ENCODE measurements around the gene NDUFAF4.
A peak's percentile ranks its signal among the peaks of the same experiment; 100 is the strongest.

The NDUFAF4 gene

DNA sequence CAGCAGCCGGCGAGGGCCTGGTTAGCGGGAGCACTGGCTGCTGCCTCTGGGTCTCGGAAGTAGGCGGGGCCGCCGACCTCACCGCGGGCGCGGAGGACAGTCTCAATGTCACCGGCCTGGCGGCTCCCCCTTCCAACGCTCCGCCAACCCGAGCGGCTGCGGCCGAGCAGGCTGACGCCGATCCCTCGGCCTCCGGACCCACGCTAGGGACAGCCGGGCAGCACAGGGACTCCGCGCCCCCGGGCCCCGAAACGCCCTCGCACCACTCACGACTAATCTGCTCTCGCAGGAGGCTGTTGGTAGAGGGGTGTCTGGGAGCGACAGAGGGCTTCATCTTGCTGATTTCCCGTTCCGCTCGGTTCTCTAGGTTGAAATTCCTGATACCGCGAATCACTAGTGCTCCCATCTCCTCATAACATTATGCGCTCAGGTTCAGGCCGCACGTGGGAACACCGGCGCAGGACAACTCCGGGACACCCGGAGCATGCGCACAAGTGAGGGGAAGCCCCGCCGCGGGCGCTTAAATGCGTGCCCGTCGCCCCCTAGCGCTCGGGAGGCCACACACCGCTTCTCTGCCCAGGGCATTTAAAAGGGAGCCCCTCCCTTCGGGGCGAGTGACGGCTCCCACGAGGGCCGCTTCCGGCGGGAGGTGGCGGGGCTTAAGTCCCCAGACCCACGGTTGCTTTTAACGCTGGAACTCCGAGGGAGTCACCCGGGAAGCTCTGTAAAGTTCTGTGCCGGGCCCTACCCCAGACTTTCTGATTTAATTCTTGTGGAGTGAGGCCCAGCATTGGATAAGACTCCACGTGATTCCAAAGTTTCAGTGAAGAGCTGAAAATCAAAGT is at the start of gene NDUFAF4:
TSS of gene NDUFAF4 (minus strand) at position 496 of the 845 bp plus-strand sequence. CDS start at position 406, 90 bp downstream.
- peak; percentile 82 to 92 for DNase-seq

DNA sequence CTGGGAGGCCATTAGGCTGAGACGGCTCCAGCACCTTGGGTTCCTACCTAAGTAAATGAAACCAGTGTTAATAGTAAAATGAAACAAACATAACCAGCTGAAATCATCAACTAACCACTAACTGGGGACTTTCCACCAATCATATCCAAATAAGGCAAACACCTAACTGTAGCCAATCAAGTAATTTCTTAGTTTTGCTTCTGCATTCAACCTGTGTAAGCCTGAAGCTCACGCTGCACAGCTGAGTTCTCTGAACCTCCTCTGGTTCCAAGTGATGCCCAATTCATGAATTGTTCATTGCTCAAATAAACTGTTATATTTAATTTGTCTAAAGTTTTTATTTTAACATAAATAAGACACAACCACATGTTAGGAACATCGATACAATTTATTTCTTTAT is 49.4 kb upstream of the NDUFAF4 start:
- DNase-seq, result no peak

DNA sequence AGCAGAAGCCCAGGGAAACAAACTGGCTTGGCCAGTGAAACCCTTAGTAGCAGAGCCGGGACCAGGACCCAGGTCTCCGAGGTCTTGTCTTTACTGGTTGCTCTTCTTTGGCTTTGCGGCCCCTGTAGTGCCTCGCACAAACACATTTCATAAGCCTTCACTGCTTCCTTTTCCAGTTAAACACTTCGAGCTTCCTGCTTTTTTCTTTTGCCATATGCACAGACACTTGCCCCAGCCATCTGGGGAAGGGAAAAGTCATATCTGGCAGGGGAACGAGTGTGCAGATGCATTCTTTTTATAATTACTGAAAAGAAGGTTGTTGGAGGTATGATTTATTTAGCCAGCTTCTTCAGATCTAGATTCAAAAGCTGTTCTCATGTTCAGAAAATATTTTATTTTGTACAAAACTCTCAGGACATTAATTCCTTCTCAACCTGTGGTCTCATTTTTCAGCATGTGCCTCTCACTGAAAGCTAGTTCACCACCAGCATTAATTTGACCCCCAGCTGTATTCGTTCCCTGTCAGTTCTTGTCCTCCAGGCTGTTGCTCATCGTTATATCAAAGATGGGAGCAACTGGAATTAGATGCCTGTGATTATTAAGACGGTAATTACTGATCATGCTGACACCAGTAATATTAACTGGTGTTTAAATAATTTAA is 46.0 kb upstream of the NDUFAF4 start:
- DNase-seq, result no peak

DNA sequence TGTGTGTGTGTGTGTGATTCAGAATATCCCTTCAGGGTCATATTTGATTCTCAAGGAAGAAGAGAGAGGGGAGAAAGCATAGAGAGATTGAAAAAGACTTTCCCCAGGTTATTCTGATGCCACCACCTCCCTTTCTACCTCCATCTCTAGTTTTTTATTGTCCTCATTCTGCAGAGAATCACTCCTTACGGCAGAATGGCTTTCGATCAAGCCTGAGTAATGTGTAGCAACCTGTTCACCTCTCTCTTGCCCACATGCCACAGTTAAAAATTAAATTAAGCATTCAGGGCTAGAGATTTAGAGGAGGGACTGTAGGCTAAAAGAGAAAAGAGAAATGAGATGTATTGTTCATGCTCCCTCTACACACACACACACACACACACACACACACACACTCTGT is 45.0 kb upstream of the NDUFAF4 start:
- DNase-seq, result no peak

DNA sequence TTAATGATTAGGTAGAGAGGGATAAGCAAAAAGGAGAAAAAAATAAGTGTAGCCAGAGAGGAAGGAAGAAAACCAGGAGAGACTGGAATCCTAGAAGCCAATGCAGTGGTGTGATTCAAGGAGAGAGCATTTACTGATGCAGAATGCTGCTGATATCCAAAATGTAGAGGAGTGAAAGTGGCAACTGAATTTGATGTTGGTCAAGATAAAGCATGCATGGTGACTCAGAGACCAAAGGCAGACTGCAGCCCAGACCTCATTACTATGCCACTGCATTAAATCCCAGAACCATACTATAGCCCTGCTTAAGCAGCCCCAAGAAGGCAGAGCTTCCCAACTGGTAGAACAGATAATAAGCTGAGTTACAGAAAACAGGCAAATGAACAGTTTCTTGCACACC is 42.6 kb upstream of the NDUFAF4 start:
- no peak for DNase-seq

DNA sequence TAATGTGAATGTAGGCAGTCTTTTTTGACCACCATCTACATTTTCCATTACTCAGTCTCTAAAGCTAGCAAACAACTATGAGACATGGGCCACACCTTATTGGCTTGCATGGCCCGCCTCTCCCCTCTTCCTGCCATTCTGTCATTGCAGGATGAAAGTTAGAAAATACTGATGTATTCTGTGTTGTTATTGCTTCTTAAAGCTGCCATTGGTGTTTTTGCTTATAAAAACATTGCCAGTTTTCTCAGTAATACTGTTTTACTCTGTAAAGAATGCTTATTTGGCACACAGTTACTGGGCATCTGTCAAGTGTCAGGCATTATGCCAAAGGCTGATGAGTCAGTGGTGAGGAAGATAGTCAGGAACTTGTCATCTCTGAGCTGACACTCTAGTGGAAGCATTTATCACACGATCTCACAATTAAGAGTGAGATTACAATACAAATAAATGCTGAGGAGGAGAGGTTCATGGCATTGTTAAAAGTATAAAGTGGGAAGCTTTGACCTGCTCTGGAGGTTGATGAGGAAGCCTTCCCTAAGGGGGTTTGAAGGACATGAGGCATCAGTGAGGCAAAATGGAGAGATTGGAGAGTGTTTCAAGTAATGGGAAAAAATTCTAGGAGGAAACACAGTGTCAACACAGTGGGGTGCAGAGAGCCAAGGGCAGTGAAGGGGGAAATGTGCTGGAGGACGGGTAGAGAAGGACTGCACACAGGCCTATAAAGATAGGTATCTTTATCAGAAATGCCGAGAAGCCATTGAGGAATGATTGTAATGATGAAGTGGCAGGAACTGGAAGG is 41.5 kb upstream of the NDUFAF4 start:
- no peak for DNase-seq

DNA sequence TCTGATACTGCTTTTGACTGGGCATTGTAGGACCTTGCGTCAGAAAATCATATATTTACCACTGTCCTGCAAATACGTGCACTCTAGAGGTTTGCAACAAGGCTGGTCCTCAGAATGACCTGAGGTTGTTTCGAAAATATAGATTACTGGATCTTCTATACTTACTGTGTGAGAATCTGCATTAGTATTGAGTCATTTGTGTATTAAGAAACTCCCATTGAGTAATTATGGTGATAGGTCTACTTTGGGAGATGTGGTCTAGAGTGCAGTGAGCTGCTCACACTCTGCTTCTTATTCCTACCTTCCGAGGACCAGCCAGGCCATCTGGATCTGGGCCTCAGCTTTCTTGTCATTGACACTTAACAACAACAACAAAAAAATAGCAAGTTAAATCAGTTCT is 36.4 kb upstream of the NDUFAF4 start:
- no peak for DNase-seq

DNA sequence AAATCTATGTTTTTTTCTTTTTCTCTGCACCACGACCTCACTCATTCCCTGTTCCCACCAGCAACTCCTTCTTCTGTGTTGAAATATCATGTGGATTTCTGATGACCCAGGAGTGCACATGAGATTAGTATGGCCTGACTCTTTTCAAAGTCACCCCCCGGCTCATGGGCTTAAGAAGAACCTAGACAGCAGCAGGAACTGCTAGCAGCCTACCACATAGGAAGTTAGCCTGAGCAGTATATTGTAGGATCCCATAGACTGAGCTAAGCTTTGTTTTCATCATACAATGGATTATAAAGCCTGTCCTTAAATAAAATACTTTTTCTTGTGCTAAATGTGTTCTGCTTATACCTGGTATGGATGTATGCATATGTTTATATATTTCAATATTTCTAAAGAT is 33.5 kb upstream of the NDUFAF4 start:
- DNase-seq, result no peak

DNA sequence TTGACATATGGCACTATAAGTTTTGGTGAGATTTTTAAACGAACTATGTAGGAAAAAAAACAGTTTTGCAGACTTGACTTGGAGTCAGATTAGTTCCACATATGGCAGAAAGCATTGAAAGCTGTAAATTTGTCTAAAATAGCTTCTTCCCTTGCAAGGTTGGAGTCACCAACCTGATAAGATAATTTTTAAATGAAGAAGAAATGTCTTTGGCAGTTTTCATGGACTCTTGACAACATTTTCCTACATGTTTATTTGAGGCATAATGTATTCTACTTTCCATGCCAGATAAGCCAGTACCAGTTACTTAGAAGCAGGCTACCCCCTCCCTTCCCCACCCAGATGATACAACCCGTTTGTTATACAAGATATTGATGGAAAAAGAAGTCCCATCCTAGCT is 32.0 kb upstream of the NDUFAF4 start:
- no peak for DNase-seq

DNA sequence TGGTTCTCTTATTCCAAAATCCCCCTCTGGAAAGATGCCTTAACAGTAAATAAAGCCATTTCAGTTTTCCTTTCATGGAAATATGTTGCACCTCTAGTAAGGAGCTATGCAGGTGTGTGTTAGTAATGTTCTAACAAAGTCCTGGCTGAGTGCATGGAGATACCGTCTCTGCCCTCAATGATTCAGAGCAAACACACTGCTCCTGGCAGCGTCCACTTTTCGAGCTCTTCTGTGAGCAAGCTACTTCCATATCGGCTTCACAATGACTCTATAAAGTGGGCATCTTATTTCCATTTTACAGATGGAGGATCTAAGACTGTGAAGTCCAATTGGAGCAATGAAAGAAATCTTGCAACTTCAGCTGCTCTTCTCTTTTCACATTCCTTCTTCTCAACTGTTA is 30.0 kb upstream of the NDUFAF4 start:
- DNase-seq, result no peak

DNA sequence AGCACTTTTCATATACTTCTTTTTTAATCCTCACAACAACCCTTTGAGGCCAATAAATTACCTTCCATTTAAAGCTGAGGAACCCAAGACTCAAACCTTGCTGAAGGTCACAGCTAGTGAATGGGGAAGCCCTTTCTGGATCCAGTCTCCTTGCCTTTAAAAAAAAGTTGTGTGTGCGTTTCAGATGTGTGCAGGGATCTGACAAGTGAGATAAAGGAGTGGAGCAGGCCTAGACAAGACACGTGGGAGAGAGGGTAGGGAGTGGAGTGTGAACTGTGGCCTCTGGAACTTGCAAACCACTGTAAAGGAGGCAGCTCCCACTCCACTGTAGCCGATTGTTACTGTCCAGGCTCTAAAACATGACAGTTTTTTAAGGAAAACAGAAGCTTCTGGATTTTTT is 28.7 kb upstream of the NDUFAF4 start:
- no peak for DNase-seq

DNA sequence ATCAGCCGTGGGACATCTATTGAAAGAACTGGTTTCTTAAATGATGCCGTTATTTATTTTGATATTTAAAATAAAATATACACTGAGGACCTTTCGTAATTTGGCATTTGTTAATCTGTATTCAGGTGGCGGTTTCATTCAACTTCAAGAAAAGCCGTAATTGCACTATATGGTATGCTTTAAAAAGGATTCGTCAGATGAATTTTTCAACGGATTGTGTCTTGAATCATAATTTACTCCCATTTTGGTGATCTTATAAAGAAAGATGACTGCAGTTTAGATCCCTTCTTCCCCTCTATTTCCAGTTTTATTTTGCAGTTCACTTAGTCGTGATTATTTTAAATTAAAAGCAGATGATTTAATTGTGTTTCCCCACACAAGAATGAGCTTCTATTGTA is 27.6 kb upstream of the NDUFAF4 start:
- no peak for DNase-seq

DNA sequence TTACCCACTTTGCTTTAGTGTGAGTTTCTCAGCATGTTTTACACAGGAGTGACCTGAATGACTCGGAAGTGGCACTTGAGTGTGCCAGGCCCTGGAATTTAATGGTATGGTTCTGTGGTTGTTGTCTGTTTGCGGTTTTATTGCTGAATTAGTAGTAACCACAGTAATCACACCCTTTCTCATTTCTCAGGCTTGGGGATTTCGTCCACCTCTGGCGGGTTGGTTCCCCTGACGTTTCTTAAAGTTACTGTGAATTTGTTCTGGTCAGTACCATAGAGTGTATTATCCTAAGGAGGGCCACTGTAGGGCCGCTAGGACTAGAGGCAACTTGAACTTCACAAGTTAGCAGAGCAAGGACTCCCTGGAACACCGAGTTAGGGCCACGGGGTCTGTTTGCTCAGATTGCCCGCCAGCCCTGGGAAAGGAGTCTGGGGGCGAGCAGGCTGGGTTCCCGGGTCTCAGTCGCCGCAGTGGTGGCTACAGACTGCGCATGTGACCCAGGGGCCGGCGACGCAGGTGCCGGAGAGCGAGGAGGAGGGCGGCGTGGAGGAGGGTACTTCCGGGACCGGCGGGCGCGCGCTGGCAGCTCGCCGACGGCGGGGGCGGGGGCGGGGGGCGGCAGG is 26.3 kb upstream of the NDUFAF4 start:
- peak in 1 of 2 experiments; percentile 41 for DNase-seq

DNA sequence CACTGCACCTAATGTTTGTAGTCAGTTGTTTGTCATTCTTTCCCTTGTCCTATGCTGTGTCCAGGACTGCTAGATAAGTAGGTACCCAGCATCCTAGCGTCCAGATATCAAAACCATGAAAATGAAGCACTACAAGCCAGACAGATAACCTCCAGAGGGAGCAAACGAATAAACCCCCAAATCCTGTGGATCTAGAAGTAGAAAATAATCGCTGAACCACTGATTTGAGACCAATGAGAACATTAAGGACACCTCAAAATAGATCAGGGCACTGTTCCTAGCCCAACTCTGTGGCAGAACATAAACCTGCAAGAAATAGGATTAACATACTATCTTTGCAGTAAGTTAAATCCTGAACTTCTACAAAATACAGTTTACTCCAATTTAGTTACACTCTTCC is 25.7 kb upstream of the NDUFAF4 start:
- DNase-seq, result no peak

DNA sequence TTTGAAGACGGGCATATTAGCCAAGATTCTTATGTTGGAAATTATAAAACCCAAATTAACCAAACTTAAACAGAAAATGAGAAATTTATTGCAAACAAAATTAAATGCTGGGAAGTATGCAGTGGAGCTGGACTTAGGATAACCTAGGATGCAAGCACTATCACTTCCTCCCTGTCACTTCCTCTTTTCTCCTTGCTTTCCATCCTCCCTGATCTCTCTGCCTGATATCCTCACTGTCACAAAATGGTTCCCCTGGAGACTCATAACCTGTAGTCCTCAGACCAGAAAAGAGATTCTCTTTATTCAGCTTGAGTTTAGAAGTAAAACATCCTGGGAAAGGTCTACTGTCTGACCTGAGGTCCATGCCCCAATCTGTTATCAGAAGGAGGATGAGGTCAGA is 19.4 kb upstream of the NDUFAF4 start:
- no peak for DNase-seq

DNA sequence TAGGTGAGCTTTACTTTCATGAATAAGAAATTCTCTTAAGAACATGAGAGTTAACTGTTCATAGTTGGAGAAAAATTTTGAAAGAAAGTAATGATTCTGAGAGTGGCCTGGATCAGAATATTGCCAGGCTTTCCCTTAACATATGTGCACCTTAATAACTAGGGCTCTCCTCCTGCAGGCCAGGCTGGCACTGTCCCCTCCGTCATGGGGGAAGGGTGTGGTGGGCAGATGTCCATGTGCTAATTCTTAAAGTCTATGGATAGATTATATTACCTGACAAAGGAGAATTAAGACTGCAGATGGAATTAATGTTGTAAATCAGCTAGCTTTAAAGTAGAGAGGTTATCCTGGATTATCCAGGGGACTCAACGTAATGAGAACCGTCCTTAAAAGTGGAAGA is 15.9 kb upstream of the NDUFAF4 start:
- no peak for DNase-seq

DNA sequence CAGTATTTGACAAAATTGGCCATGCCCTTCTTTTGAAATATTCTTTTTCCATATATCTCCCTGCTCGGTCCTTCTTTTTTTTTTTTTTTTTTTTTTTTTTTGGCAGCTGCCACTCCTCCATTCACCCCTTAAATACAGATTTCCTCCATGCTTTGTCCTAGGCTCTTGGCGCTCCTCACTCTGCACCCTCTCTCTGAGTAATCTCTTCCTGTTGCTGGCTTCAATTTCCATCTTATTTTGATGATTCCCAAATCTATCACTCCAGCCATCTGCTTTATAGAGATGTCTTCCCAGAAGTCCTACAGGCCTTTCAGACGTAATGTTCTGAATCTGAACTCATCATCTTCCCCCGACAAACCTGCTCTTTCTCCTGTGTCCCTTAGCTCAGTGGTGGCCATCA is 14.1 kb upstream of the NDUFAF4 start:
- no peak for DNase-seq

DNA sequence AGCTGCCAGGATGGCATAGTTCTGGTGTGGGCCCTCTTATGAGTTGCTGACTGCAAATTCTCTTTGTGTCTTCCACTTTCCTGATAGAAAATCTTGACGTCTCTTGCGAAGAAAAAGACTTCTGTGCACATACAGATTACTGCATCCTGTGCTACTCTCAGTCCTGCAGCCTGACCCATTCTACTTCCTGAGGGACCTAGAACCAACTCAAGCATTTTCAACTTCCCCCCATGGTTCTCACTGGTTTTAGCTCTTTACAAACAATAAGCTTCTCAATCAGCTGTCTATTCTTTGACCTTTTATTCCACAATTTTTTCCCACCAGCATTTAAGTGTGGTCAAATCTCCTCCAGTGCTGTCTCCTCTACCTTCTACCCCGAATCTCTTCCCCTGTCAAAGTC is 13.5 kb upstream of the NDUFAF4 start:
- DNase-seq, result no peak

DNA sequence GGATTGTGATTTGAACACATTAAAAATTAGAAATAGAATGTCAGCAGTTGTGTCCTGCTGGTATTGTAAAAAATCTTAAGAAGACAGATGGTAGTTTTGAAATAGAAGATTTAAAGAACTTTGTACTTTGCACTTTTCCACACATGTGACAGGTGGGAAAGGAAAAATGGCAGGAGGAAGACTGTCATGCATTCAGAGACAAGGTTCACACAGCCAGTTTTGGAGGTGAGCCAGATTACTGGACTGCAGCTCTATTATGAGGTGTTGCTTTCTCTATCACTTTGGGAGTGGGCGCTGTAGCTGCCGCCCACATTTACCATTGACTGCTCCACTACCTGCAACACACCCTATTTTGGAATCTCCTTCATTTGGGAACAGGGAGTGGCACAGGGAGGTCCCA is 12.1 kb upstream of the NDUFAF4 start:
- DNase-seq, result no peak

DNA sequence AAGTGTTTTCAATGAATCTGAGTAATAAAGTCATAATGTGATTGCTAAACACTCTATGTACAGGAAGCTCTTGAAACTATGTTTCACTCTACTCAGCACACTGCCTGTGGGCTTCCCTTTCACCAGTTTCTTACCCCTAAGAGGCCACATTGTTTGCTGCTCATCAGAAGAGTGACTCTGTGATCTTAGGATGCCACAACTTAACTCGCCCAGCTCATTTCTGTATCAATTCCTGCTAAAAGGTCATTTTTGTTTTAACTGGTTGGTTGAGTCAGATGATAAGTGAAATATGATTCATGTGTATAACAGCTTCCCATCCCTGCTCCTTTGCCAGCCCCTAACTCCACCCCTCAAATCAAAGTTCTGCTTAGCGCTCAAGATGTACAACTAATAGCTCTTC is 9.8 kb upstream of the NDUFAF4 start:
- no peak for DNase-seq

DNA sequence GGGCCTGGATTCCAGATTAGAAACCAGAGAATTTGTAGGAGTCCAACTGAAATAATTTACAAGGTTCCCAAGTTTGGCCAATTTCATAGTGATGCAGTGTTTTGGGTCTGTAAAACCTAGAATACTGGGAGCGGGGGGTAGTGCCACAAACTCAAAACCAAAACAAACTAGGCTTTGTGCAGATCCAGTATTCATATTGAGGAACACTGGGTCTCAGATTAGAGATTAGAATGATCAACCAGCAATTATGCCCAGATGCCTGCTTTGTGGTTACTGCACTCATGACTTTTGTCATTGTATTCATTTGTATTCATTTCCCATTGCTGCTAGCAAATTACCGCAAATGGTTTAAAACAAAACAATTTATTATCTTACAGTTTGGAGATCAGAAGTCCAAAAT is 3.2 kb upstream of the NDUFAF4 start:
- DNase-seq, result no peak

DNA sequence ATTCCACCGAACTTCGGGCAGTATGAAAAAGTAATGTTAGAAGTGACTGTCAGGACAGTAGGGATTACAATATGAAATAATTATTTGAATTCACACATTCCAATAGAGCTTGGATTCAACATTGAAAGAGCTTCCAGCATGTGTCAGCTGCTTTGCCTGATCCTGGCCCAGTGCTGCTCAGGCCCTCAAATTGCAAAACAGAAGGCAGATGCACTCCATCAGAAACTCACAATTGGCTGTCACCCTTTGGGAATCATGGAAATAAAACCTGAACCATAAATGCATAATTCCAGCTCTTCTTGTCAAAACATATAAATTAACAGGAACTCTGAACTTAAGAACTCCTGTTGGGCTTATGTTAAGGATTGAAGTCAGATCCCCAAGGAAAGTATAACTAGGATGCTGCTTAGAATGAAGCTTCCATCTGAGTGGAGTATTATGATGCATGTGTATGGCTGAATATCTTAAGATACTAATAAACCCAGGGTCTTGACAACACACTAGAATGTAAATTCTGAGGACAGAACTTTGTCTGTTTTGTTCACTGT is 1.8 kb upstream of the NDUFAF4 start:
- DNase-seq, result no peak

DNA sequence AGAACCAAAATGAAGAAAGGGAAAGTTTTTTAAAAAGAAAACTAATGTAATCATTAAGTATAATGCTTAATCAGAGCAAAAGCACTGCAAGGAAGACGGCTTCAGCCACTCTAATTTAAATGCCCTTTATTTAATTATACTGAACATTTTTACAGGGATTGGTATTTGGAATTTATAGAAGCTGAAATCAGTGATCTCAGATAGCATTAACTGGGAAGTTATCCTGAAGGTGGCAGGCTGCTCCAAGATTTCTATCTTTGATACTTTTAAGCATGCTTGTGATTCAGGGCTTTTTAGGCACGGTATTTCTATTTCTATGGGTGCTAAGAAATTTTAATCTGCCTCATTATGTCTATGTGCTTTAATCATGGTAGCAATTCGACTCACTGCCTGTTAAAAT is 1.3 kb upstream of the NDUFAF4 start:
- DNase-seq, result no peak
